ENCODE results near the gene CD34. TPM values are rescaled to one million over a fixed set of nuclear protein-coding genes. Genes with fewer than 3 reads are reported as not detected.

The CD34 gene
- total RNA-seq, 1 experiment from 2014 or later, result not detected

DNA sequence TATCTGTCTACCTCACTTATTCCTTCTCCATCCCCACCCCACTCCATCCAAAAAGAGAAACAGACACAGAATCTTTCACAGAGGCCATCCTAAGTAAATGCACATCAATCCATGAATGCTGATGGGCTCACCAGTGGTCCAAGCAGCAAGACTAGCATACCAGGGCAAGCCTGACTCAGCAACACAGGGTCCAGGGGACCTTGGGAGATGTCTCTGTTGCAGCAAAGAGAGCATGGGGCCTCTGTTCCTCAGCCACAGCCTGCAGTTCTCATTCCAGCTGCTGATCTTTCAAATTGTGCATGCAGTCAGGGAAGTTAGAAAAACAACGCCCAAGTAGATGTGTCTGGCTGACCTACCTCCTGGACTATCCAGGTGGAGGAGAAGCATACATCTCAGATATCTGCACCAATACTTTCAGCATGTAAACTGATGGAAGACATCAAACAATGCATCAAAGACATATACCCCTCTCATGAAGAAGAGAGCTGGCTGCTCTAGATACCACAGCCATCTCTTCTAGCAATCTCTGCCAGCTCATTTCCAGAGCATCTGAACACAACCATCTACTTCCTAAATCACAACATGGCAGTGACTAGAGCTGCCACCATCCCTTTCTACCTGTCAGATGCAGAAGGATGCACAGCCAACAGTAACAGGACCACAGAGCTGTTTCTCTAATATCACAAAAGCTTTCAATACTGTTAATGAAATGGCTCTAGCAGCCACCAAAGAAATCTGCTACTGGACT lies 54.5 kb downstream of the CD34 start:
- no peak overlapping the region for H3K27ac ChIP-seq (ENCODE audit: low read length)
- H3K36me3 ChIP-seq (ENCODE audit: low read depth, low read length), result peaks cover 20% of the 10 kb centered on the region
- ATAC-seq (no peak), DNase-seq (no peak)
- intact Hi-C loops (cut with micrococcal nuclease), result no loop called here
- TF ChIP-seq EZH2phosphoT487 (IDR thresholded peaks at IDR 0.05; ENCODE audit: borderline replicate concordance, low read length) (no peak), EZH2 (IDR thresholded peaks at IDR 0.05; ENCODE audit: low read length, unreplicated experiment) (no peak)
- TF ChIP-seq, protein P1, sequence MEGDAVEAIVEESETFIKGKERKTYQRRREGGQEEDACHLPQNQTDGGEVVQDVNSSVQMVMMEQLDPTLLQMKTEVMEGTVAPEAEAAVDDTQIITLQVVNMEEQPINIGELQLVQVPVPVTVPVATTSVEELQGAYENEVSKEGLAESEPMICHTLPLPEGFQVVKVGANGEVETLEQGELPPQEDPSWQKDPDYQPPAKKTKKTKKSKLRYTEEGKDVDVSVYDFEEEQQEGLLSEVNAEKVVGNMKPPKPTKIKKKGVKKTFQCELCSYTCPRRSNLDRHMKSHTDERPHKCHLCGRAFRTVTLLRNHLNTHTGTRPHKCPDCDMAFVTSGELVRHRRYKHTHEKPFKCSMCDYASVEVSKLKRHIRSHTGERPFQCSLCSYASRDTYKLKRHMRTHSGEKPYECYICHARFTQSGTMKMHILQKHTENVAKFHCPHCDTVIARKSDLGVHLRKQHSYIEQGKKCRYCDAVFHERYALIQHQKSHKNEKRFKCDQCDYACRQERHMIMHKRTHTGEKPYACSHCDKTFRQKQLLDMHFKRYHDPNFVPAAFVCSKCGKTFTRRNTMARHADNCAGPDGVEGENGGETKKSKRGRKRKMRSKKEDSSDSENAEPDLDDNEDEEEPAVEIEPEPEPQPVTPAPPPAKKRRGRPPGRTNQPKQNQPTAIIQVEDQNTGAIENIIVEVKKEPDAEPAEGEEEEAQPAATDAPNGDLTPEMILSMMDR (conservative IDR thresholded peaks at IDR 0.05; ENCODE audit: low read depth, low read length), result no peak
- no peaks in the 10 kb centered on the region for H3F3A ChIP-seq (ENCODE audit: low read length, unreplicated experiment)
- H3K27me3 ChIP-seq (ENCODE audit: low read length), result no peaks in the 10 kb centered on the region
- peaks cover 12% of the 10 kb centered on the region for H4K20me1 ChIP-seq (ENCODE audit: low read length)
- no TSS peak for BruUV-seq (replicated peaks)
- CTCF ChIA-PET, result interaction anchor here (0.5 kb wide), 1 partner anchor 166 kb away, joined by 3 read pairs; no protein-coding TSS in a partner anchor
- no peaks in the 10 kb centered on the region for H3K9me3 ChIP-seq (ENCODE audit: low read length)
- H3K79me2 ChIP-seq (ENCODE audit: low read length), result peaks cover 79% of the 10 kb centered on the region
- no peak overlapping the region for H3K9ac ChIP-seq (ENCODE audit: low read length)
- H2AFZ ChIP-seq (ENCODE audit: low read length), result no peak overlapping the region
- no peak overlapping the region for H3K4me3 ChIP-seq (ENCODE audit: low read length)
- no peaks in the 10 kb centered on the region for H3K9me2 ChIP-seq (replicated peaks; ENCODE audit: low read length)
- H3K4me1 ChIP-seq (ENCODE audit: insufficient read depth, low read length), result no peaks in the 10 kb centered on the region
- no peak overlapping the region for H3K4me2 ChIP-seq (ENCODE audit: low read length)
- POLR2A ChIA-PET (ENCODE audit: unreplicated experiment), result no interaction called here

DNA sequence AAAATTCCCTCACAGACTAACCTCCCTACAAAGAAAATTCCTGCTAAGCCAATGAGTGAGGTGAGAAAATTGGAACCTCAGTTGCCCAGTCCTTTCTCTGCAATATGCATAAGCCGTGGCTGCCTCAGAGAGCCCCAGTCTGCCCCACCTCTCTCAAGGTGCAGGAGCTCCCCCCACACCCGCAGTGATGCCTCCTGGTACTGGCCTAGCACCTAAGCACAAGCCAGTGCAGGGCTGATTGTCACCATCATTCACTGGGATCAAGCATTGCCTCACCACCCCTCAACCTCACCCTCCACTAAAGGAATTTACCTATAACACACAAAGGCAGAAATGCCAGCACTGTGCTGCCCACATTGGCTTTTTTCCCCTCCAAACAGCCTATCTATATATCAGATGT lies 56.9 kb downstream of the CD34 start:
- H3K27me3 ChIP-seq (ENCODE audit: low read length), result no peaks in the 10 kb centered on the region
- H3K4me1 ChIP-seq (ENCODE audit: insufficient read depth, low read length), result peaks cover 12% of the 10 kb centered on the region
- CTCF ChIA-PET, result no interaction called here
- no peak overlapping the region for H3K4me3 ChIP-seq (ENCODE audit: low read length)
- POLR2A ChIA-PET (ENCODE audit: unreplicated experiment), result no interaction called here
- intact Hi-C loops (cut with micrococcal nuclease), result no loop called here
- ATAC-seq (no peak), DNase-seq (no peak)
- BruUV-seq (replicated peaks), result no TSS peak
- no peak overlapping the region for H3K9ac ChIP-seq (ENCODE audit: low read length)
- no peaks in the 10 kb centered on the region for H3K9me2 ChIP-seq (replicated peaks; ENCODE audit: low read length)
- H4K20me1 ChIP-seq (ENCODE audit: low read length), result peaks cover 12% of the 10 kb centered on the region
- no peak overlapping the region for H2AFZ ChIP-seq (ENCODE audit: low read length)
- peaks cover 80% of the 10 kb centered on the region for H3K79me2 ChIP-seq (ENCODE audit: low read length)
- H3F3A ChIP-seq (ENCODE audit: low read length, unreplicated experiment), result no peaks in the 10 kb centered on the region
- H3K9me3 ChIP-seq (ENCODE audit: low read length), result no peaks in the 10 kb centered on the region
- no peak overlapping the region for H3K4me2 ChIP-seq (ENCODE audit: low read length)
- H3K36me3 ChIP-seq (ENCODE audit: low read depth, low read length), result 0 out of 2 replicates have a peak, but pooled peaks cover 11% of the 10 kb centered on the region
- no peak for TF ChIP-seq EZH2phosphoT487 (IDR thresholded peaks at IDR 0.05; ENCODE audit: borderline replicate concordance, low read length)
- H3K27ac ChIP-seq (ENCODE audit: low read length), result no peak overlapping the region

DNA sequence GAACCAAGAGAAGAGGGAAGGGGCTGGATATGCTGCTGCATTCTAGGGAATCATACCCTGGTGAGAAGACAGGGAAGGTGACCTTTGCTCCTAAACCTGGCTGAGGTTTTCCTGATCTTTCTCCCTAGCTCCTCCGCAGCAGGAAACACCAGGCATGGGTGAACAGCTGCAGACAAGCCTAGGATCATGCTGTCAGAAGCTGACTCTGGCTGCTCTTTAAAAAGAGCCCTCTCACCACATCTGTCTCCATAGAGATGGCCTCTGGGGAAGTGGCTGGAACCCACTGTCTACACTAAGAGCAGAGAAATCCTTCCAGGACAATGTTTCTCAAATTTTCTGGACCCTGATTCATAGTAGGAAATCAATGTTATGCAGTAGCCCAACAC lies 57.6 kb downstream of the CD34 start:
- no peak overlapping the region for H3K27ac ChIP-seq (ENCODE audit: low read length)
- H3K4me1 ChIP-seq (ENCODE audit: insufficient read depth, low read length), result peaks cover 18% of the 10 kb centered on the region
- H3K27me3 ChIP-seq (ENCODE audit: low read length), result no peaks in the 10 kb centered on the region
- H3F3A ChIP-seq (ENCODE audit: low read length, unreplicated experiment), result no peaks in the 10 kb centered on the region
- H3K9me3 ChIP-seq (ENCODE audit: low read length), result no peaks in the 10 kb centered on the region
- H4K20me1 ChIP-seq (ENCODE audit: low read length), result peaks cover 11% of the 10 kb centered on the region
- H2AFZ ChIP-seq (ENCODE audit: low read length), result no peak overlapping the region
- no peak overlapping the region for H3K9ac ChIP-seq (ENCODE audit: low read length)
- H3K4me3 ChIP-seq (ENCODE audit: low read length), result no peak overlapping the region
- 0 out of 2 replicates have a peak, but pooled peaks cover 11% of the 10 kb centered on the region for H3K36me3 ChIP-seq (ENCODE audit: low read depth, low read length)
- ChIA-PET CTCF (no interaction called here), POLR2A (ENCODE audit: unreplicated experiment) (no interaction called here)
- DNase-seq, result no peak
- H3K4me2 ChIP-seq (ENCODE audit: low read length), result no peak overlapping the region
- H3K9me2 ChIP-seq (replicated peaks; ENCODE audit: low read length), result no peaks in the 10 kb centered on the region
- no peak for TF ChIP-seq EZH2 (IDR thresholded peaks at IDR 0.05; ENCODE audit: low read length, unreplicated experiment)
- no peak for TF ChIP-seq EZH2phosphoT487 (IDR thresholded peaks at IDR 0.05; ENCODE audit: borderline replicate concordance, low read length)
- TF ChIP-seq, protein P1 (conservative IDR thresholded peaks at IDR 0.05; ENCODE audit: low read depth, low read length), result no peak
- intact Hi-C loops (cut with micrococcal nuclease), result no loop called here
- BruUV-seq (replicated peaks), result no TSS peak
- ATAC-seq, result no peak
- peaks cover 75% of the 10 kb centered on the region for H3K79me2 ChIP-seq (ENCODE audit: low read length)
